SK-N-SH (cell line): Measurements from ENCODE around the gene VASN. TPM values are rescaled to one million over a fixed set of nuclear protein-coding genes. Genes with fewer than 3 reads are reported as not detected.

Experiments
- CTCF ChIA-PET: fragments of 300-600, 350-600 bp; formaldehyde crosslinking; extraction: SDS; loops from one replicate; lab custom pipeline; 2021; lab: Yijun Ruan, JAX
- POLR2A ChIA-PET: fragments of 350-600 bp; sonication (Branson Sonifier 250); formaldehyde crosslinking; extraction: SDS; loops from one replicate; lab custom pipeline; 2020; ENCODE audit warnings: antibody characterized with exemption, inconsistent platforms; lab: Yijun Ruan, JAX
- DNase-seq: peaks from one replicate; pipeline ENCODE4 v3.0.0; 2012
- H2AFZ ChIP-seq: fragments of 200-600 bp; sonication (generic); 2 replicates; pipeline ENCODE4 v1.8.1; 2016; ENCODE audit warnings: antibody characterized with exemption, mild to moderate bottlenecking, low read depth
- H3F3A ChIP-seq: fragments of 200-600 bp; sonication (generic); replicated peaks from 2 replicates; pipeline ENCODE3; 2016; ENCODE audit warnings: antibody characterized with exemption, mild to moderate bottlenecking; ENCODE audit not compliant: insufficient read depth
- H3K27ac ChIP-seq, 2 experiments: fragments of 200-500 bp in 1 of 2; fragments of 200-600 bp in 1 of 2; sonication (Bioruptor generic) in 1 of 2; sonication (generic), shearing (Covaris generic) in 1 of 2; 2 replicates each; pipeline versions ENCODE4 v1.5.1 to v1.6.1; 2014 to 2016; ENCODE audit warnings: low read depth in 2 of 2, inconsistent platforms in 1 of 2, low read length in 1 of 2, mild to moderate bottlenecking in 1 of 2, mixed read lengths in 1 of 2
- H3K27me3 ChIP-seq: fragments of 200-600 bp; sonication (generic), shearing (Covaris generic); 2 replicates; pipeline ENCODE4 v1.6.1; 2016; ENCODE audit warnings: mixed run types; ENCODE audit not compliant: insufficient read depth
- H3K36me3 ChIP-seq, 2 experiments: fragments of 200-500 bp in 1 of 2; fragments of 200-600 bp in 1 of 2; sonication (Bioruptor generic) in 1 of 2; sonication (generic) in 1 of 2; replicated peaks in 1 of 2; 2 replicates each; pipeline versions ENCODE3 to v1.5.1; 2014 to 2016; ENCODE audit warnings: low read length in 1 of 2, mild to moderate bottlenecking in 1 of 2; ENCODE audit not compliant: insufficient read depth in 2 of 2, control insufficient read depth in 1 of 2
- H3K4me1 ChIP-seq, 2 experiments: fragments of 200-500 bp in 1 of 2; fragments of 200-600 bp in 1 of 2; sonication (Bioruptor generic) in 1 of 2; sonication (generic), shearing (Covaris generic) in 1 of 2; 2 replicates each; pipeline versions ENCODE4 v1.5.1 to v1.6.1; 2014 to 2016; ENCODE audit warnings: low read depth in 1 of 2, low read length in 1 of 2, mixed run types in 1 of 2; ENCODE audit not compliant: insufficient read depth in 2 of 2, control insufficient read depth in 1 of 2
- H3K4me2 ChIP-seq: fragments of 200-600 bp; sonication (generic), shearing (Covaris generic); 2 replicates; pipeline ENCODE4 v1.6.1; 2017; ENCODE audit warnings: mixed run types
- H3K4me3 ChIP-seq, 2 experiments: fragments of 200-500 bp in 1 of 2; fragments of 200-600 bp in 1 of 2; sonication (Bioruptor generic) in 1 of 2; sonication (generic), shearing (Covaris generic) in 1 of 2; 2 replicates each; pipeline versions ENCODE4 v1.5.1 to v1.8.1; 2014 to 2016; ENCODE audit warnings: low read depth in 2 of 2, inconsistent platforms in 1 of 2, low read length in 1 of 2, mild to moderate bottlenecking in 1 of 2, mixed read lengths in 1 of 2, moderate library complexity in 1 of 2
- H3K79me2 ChIP-seq: fragments of 200-600 bp; sonication (generic); 2 replicates; pipeline ENCODE4 v1.8.1; 2017; ENCODE audit warnings: mild to moderate bottlenecking; ENCODE audit not compliant: insufficient read depth
- H3K9ac ChIP-seq: fragments of 200-600 bp; sonication (generic); 2 replicates; pipeline ENCODE4 v1.6.1; 2017; ENCODE audit warnings: mixed run types
- H3K9me2 ChIP-seq: fragments of 200-600 bp; sonication (generic); 2 replicates; pipeline ENCODE4 v1.6.1; 2017; ENCODE audit warnings: mixed run types
- H3K9me3 ChIP-seq: fragments of 200-600 bp; sonication (generic); 2 replicates; pipeline ENCODE4 v1.6.1; 2017; ENCODE audit warnings: mixed run types, mild to moderate bottlenecking, moderate library complexity
- H4K20me1 ChIP-seq: fragments of 200-600 bp; sonication (generic); 2 replicates; pipeline ENCODE4 v1.6.1; 2017; ENCODE audit warnings: mild to moderate bottlenecking, mixed run types; ENCODE audit not compliant: insufficient read depth
- ELF1 ChIP-seq: IDR thresholded peaks from 2 replicates; pipeline ENCODE4 v1.4.0; 2012
- EP300 ChIP-seq, 2 experiments: IDR thresholded peaks; 2 replicates each; pipeline versions ENCODE4 v1.4.0 to v1.6.1; 2012; ENCODE audit warnings: borderline replicate concordance in 1 of 2, low read depth in 1 of 2, low read length in 1 of 2
- JUND ChIP-seq: IDR thresholded peaks from 2 replicates; pipeline ENCODE4 v1.4.0; 2012
- MXI1 ChIP-seq: IDR thresholded peaks from 2 replicates; pipeline ENCODE4 v1.6.1; 2012; ENCODE audit warnings: mild to moderate bottlenecking, low read depth, low read length, improper control_type of control experiment
- RXRA ChIP-seq: IDR thresholded peaks from 2 replicates; pipeline ENCODE4 v1.4.0; 2012; ENCODE audit warnings: low read depth, mild to moderate bottlenecking, borderline replicate concordance
- TCF12 ChIP-seq: IDR thresholded peaks from 2 replicates; pipeline ENCODE4 v1.4.0; 2012
- TEAD4 ChIP-seq: IDR thresholded peaks from 2 replicates; pipeline ENCODE4 v1.4.0; 2012; ENCODE audit warnings: mild to moderate bottlenecking, borderline replicate concordance; ENCODE audit not compliant: insufficient read depth
- YY1 ChIP-seq: IDR thresholded peaks from 2 replicates; pipeline ENCODE4 v1.4.0; 2012; ENCODE audit warnings: low read depth, mild to moderate bottlenecking
- WGBS: methylation state at CpG from one replicate; pipeline ENCODE4 v1.1.6; 2017; ENCODE audit warnings: low lambda C conversion rate; 5-methylcytosine and 5-hydroxymethylcytosine counted together
- polyA plus RNA-seq, 3 experiments: library from polyadenylated mRNA; depleted of rRNA; stranded (reverse); fragments of >200 nt; gene quantifications; 2 replicates each; pipeline ENCODE4 v1.2.3, GENCODE V29; 2012
- TF ChIP-seq, protein P1 (sequence below): fragments of 200-600 bp; sonication (generic); IDR thresholded peaks from 2 replicates; pipeline ENCODE4 v1.6.1; 2017; ENCODE audit warnings: antibody characterized with exemption, mild to moderate bottlenecking, moderate library complexity
- TF ChIP-seq, protein P2 (sequence below): fragments of 150-350 bp; IDR thresholded peaks from 2 replicates; pipeline ENCODE4 v1.6.1; 2017; ENCODE audit warnings: antibody characterized with exemption, low read length, low read depth, borderline replicate concordance
- TF ChIP-seq, protein P3 (sequence below): IDR thresholded peaks from 2 replicates; pipeline ENCODE4 v1.4.0; 2012; ENCODE audit warnings: low read depth, borderline replicate concordance
- TF ChIP-seq, protein P4 (sequence below): IDR thresholded peaks from 2 replicates; pipeline ENCODE4 v1.4.0; 2012; ENCODE audit warnings: low read depth, borderline replicate concordance

VASN gene
- polyA plus RNA-seq, 1 of the 3 experiments (the other 2 are of a cell fraction), result 37.4 TPM

DNA sequence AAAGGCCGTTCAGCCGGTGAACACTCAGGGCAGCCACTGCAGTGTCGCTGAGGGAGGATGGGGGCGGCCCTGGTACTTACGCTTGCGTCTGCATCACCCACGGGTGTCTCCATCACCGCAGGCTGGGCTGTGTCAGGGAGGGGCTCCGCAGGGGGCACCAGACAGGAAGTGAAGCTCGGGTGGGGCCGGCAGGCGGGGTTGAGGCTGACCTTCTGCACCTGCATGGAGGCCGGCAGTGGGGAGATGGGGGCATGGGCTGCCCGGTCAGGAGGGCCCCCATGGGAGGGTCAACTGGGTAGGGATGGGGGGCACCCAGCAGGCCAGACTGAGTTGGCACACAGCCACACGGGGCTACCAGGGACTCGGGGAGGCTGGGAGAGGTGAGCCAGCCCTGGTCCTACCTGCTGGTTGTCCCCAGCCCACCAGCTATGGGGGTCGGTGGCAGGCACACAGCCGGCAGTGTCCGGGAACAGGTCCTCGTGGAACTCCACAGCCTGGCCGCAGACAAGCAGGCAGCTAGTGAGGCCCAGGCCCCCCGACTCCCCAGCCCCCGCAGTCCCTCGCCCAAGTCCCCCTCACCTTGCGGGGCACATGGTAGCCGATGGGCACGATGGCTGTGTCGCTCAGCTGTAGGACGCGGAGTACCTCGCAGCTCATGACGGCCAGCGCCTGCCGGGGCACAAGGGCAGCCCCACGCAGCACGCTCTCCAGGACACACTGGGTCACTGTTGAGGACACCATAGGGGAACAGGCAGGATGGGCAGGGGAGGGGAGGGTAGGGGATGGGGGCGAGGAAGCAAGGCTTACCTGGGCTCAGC, 7.2 kb upstream of the VASN start:
- ChIA-PET POLR2A (no interaction called here), CTCF (interaction anchor here (0.8 to 32.1 kb wide), 2 partner anchors 36 to 38 kb away, joined by 3 to 558 read pairs; no protein-coding TSS in a partner anchor)
- DNase-seq, result no peak

DNA sequence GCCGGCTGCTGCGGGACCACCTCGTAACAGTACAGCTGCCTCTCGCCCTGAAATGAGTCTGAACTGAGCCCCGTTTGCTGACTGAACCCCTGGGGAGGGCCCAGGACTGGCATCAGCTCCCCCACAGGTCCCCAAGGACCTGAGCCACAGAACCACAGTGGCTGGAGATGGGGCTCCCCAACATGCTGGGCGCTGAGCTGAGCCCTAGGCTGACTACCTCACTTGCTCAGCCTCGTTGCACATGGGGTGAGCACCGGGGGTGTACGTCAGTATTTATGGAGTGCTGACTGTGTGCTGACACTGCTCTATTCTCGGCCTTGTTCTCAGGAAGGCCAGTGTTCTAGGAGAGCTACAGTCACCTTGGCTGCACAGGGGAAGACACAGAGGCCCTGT, 6.6 kb upstream of the VASN start:
- Histone ChIP-seq H3K9ac (no peak overlapping the region), H4K20me1 (peaks cover 4% of the 10 kb centered on the region; the same call in 1 of the 2 replicates), H3K4me2 (no peak overlapping the region), H3K27me3 (no peaks in the 10 kb centered on the region), H3K4me3 (no peak overlapping the region), H3K4me1 (peaks cover 7 to 34% of the 10 kb centered on the region in 2 experiments; a peak in 3 of 4 replicates), H2AFZ (no peak overlapping the region), H3K79me2 (no peaks in the 10 kb centered on the region), H3K9me3 (no peaks in the 10 kb centered on the region), H3K9me2 (no peaks in the 10 kb centered on the region), H3K36me3 (no peaks in the 10 kb centered on the region), H3F3A (no peaks in the 10 kb centered on the region), H3K27ac (no peak overlapping the region)
- TF ChIP-seq, protein P1, sequence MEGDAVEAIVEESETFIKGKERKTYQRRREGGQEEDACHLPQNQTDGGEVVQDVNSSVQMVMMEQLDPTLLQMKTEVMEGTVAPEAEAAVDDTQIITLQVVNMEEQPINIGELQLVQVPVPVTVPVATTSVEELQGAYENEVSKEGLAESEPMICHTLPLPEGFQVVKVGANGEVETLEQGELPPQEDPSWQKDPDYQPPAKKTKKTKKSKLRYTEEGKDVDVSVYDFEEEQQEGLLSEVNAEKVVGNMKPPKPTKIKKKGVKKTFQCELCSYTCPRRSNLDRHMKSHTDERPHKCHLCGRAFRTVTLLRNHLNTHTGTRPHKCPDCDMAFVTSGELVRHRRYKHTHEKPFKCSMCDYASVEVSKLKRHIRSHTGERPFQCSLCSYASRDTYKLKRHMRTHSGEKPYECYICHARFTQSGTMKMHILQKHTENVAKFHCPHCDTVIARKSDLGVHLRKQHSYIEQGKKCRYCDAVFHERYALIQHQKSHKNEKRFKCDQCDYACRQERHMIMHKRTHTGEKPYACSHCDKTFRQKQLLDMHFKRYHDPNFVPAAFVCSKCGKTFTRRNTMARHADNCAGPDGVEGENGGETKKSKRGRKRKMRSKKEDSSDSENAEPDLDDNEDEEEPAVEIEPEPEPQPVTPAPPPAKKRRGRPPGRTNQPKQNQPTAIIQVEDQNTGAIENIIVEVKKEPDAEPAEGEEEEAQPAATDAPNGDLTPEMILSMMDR, result no peak
- TF ChIP-seq, protein P2, sequence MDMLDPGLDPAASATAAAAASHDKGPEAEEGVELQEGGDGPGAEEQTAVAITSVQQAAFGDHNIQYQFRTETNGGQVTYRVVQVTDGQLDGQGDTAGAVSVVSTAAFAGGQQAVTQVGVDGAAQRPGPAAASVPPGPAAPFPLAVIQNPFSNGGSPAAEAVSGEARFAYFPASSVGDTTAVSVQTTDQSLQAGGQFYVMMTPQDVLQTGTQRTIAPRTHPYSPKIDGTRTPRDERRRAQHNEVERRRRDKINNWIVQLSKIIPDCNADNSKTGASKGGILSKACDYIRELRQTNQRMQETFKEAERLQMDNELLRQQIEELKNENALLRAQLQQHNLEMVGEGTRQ, result no peak
- TF ChIP-seq, protein P3, sequence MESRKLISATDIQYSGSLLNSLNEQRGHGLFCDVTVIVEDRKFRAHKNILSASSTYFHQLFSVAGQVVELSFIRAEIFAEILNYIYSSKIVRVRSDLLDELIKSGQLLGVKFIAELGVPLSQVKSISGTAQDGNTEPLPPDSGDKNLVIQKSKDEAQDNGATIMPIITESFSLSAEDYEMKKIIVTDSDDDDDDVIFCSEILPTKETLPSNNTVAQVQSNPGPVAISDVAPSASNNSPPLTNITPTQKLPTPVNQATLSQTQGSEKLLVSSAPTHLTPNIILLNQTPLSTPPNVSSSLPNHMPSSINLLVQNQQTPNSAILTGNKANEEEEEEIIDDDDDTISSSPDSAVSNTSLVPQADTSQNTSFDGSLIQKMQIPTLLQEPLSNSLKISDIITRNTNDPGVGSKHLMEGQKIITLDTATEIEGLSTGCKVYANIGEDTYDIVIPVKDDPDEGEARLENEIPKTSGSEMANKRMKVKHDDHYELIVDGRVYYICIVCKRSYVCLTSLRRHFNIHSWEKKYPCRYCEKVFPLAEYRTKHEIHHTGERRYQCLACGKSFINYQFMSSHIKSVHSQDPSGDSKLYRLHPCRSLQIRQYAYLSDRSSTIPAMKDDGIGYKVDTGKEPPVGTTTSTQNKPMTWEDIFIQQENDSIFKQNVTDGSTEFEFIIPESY, result no peak
- TF ChIP-seq, protein P4, sequence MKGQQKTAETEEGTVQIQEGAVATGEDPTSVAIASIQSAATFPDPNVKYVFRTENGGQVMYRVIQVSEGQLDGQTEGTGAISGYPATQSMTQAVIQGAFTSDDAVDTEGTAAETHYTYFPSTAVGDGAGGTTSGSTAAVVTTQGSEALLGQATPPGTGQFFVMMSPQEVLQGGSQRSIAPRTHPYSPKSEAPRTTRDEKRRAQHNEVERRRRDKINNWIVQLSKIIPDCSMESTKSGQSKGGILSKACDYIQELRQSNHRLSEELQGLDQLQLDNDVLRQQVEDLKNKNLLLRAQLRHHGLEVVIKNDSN, result no peak
- TF ChIP-seq MXI1 (no peak), TCF12 (no peak)
- DNase-seq, result no peak
- CTCF ChIA-PET, result interaction anchor here (0.8 to 32.1 kb wide), 3 partner anchors 14 to 37 kb away, joined by 3 to 558 read pairs (median 4); partner anchors contain the start of gene PAM16
- POLR2A ChIA-PET, result no interaction called here
- no CpG with 5 or more reads among the region's 10 CpGs for WGBS

More for the DNA sequence above, 7.2 kb upstream of the VASN start:
- H3K4me3 ChIP-seq, result no peak overlapping the region
- H3K4me2 ChIP-seq, result no peak overlapping the region
- H3K36me3 ChIP-seq, result no peaks in the 10 kb centered on the region
- no peaks in the 10 kb centered on the region for H3F3A ChIP-seq
- H3K9ac ChIP-seq, result no peak overlapping the region
- H3K27ac ChIP-seq, result no peak overlapping the region
- H3K9me2 ChIP-seq, result no peaks in the 10 kb centered on the region
- H3K4me1 ChIP-seq, result peaks cover 7 to 29% of the 10 kb centered on the region in 2 experiments; a peak in 3 of 4 replicates
- H2AFZ ChIP-seq, result no peak overlapping the region
- WGBS, result over 99% methylated on average over 25 of the region's 37 CpGs
- no peak for TF ChIP-seq JUND
- no peak for TF ChIP-seq RXRA
- no peak for TF ChIP-seq TCF12
- no peak for TF ChIP-seq EP300 (IDR thresholded peaks at IDR 0.05; ENCODE audit: borderline replicate concordance in 1 of 2, low read depth in 1 of 2, low read length in 1 of 2)
- no peak for TF ChIP-seq YY1
- no peak for TF ChIP-seq ELF1
- TF ChIP-seq TEAD4, result no peak
- TF ChIP-seq, all 33 proteins: peak for 0
- Histone ChIP-seq H3K79me2 (no peaks in the 10 kb centered on the region), H3K9me3 (no peaks in the 10 kb centered on the region), H4K20me1 (peaks cover 4% of the 10 kb centered on the region; the same call in 1 of the 2 replicates), H3K27me3 (no peaks in the 10 kb centered on the region)
